Ishikawa (cell line): Measurements from ENCODE around the gene STRN3.

Experiments used
- CEBPB ChIP-seq: IDR thresholded peaks from 2 replicates; pipeline ENCODE4 v1.6.1; 2012
- CREB1 ChIP-seq: IDR thresholded peaks from 2 replicates; pipeline ENCODE4 v1.6.1; 2012; ENCODE audit warnings: low read depth
- EGR1 ChIP-seq: IDR thresholded peaks from 2 replicates; pipeline ENCODE4 v1.6.1; 2012
- EP300 ChIP-seq: IDR thresholded peaks from 2 replicates; pipeline ENCODE4 v1.6.1; 2012; ENCODE audit warnings: borderline replicate concordance
- FOXM1 ChIP-seq: IDR thresholded peaks from 2 replicates; pipeline ENCODE4 v1.6.1; 2012; ENCODE audit warnings: low read depth, borderline replicate concordance
- NFIC ChIP-seq: IDR thresholded peaks from 2 replicates; pipeline ENCODE4 v1.6.1; 2012
- RAD21 ChIP-seq: IDR thresholded peaks from 2 replicates; pipeline ENCODE4 v1.6.1; 2012; ENCODE audit warnings: low read depth
- TAF1 ChIP-seq: IDR thresholded peaks from 2 replicates; pipeline ENCODE4 v1.6.1; 2012; ENCODE audit warnings: low read depth, mild to moderate bottlenecking
- TCF12 ChIP-seq: IDR thresholded peaks from 2 replicates; pipeline ENCODE4 v1.6.1; 2012; ENCODE audit warnings: low read depth
- TEAD4 ChIP-seq: IDR thresholded peaks from 2 replicates; pipeline ENCODE4 v1.6.1; 2012
- YY1 ChIP-seq: IDR thresholded peaks from 2 replicates; pipeline ENCODE4 v1.6.1; 2012; ENCODE audit warnings: low read depth
- ZBTB7A ChIP-seq: IDR thresholded peaks from 2 replicates; pipeline ENCODE4 v1.6.1; 2012; ENCODE audit warnings: low read depth
- TF ChIP-seq, protein P1 (sequence below): IDR thresholded peaks from 2 replicates; pipeline ENCODE4 v1.6.1; 2012; ENCODE audit warnings: low read depth, mild to moderate bottlenecking
- TF ChIP-seq, protein P2 (sequence below): IDR thresholded peaks from 2 replicates; pipeline ENCODE4 v1.6.1; 2012
- TF ChIP-seq, protein P3 (sequence below): IDR thresholded peaks from 2 replicates; pipeline ENCODE4 v1.6.1; 2012

Gene STRN3

DNA sequence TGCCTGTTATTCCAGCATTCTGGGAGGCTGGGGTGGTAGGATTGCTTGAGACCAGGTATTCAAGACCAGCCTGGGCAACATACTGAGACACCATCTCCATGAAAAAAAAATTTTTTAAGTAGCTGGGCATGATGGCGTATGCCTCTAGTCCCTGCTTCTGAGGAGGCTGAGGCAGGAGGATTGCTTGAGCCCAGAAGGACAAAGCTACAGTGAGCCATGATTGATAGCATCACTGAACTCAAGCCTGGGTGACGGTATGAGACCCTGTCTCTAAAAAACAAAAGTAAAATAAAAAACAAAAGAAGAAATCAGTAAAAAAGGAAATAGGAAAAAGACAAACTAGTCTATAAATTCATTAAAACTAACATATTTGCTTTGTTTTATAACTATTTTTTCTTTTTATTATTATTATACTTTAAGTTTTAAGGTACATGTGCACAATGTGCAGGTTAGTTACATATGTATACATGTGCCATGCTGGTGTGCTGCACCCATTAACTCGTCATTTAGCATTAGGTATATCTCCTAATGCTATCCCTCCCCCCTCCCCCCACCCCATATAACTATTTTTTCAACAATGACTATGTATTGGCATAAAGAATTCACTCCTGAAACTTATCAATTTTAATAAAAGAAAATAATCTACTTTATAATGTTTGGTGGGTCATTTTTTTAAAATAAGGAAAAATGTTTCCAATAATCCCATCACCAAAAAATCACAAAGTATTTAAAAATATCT, 16.2 kb downstream of the STRN3 start:
- TF ChIP-seq, protein P1, sequence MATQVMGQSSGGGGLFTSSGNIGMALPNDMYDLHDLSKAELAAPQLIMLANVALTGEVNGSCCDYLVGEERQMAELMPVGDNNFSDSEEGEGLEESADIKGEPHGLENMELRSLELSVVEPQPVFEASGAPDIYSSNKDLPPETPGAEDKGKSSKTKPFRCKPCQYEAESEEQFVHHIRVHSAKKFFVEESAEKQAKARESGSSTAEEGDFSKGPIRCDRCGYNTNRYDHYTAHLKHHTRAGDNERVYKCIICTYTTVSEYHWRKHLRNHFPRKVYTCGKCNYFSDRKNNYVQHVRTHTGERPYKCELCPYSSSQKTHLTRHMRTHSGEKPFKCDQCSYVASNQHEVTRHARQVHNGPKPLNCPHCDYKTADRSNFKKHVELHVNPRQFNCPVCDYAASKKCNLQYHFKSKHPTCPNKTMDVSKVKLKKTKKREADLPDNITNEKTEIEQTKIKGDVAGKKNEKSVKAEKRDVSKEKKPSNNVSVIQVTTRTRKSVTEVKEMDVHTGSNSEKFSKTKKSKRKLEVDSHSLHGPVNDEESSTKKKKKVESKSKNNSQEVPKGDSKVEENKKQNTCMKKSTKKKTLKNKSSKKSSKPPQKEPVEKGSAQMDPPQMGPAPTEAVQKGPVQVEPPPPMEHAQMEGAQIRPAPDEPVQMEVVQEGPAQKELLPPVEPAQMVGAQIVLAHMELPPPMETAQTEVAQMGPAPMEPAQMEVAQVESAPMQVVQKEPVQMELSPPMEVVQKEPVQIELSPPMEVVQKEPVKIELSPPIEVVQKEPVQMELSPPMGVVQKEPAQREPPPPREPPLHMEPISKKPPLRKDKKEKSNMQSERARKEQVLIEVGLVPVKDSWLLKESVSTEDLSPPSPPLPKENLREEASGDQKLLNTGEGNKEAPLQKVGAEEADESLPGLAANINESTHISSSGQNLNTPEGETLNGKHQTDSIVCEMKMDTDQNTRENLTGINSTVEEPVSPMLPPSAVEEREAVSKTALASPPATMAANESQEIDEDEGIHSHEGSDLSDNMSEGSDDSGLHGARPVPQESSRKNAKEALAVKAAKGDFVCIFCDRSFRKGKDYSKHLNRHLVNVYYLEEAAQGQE = no peak
- TF ChIP-seq EP300 = no peak
- TF ChIP-seq, protein P2, sequence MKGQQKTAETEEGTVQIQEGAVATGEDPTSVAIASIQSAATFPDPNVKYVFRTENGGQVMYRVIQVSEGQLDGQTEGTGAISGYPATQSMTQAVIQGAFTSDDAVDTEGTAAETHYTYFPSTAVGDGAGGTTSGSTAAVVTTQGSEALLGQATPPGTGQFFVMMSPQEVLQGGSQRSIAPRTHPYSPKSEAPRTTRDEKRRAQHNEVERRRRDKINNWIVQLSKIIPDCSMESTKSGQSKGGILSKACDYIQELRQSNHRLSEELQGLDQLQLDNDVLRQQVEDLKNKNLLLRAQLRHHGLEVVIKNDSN = no peak
- no peak for TF ChIP-seq TCF12
- no peak for TF ChIP-seq NFIC
- no peak for TF ChIP-seq FOXM1
- no peak for TF ChIP-seq ZBTB7A
- no peak for TF ChIP-seq EGR1
- TF ChIP-seq, protein P3, sequence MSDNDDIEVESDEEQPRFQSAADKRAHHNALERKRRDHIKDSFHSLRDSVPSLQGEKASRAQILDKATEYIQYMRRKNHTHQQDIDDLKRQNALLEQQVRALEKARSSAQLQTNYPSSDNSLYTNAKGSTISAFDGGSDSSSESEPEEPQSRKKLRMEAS = no peak
- TF ChIP-seq YY1 = no peak
- no peak for TF ChIP-seq TAF1
- TF ChIP-seq CEBPB = no peak
- no peak for TF ChIP-seq RAD21
- TF ChIP-seq TEAD4 = no peak
- no peak for TF ChIP-seq CREB1

DNA sequence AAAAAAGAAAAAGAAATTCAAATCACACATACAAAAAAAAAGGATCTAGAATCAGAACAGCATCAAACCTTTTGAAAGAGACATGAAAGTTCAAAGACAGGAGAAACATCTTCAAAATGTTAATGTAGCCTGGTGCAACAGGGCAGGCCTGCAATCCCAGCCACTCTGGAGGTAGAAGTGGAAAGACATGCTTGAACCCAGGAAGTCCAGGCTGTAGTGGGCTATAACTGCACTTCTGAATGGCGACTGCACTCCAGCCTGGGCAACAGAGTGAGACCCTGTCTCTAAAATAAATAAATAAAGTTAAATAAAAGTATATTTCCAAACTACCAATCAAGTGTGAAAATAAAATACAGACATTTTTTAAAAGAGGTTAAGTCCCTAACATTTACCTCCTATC, 19.5 kb downstream of the STRN3 start:
- TF ChIP-seq, protein P3 = no peak
- TF ChIP-seq CEBPB (no peak), FOXM1 (no peak), CREB1 (no peak), ZBTB7A (no peak), YY1 (no peak), EP300 (no peak), TEAD4 (no peak), RAD21 (no peak), NFIC (no peak), EGR1 (no peak), TAF1 (no peak), TCF12 (no peak)
- TF ChIP-seq, protein P1 = no peak
- TF ChIP-seq, protein P2 = no peak

DNA sequence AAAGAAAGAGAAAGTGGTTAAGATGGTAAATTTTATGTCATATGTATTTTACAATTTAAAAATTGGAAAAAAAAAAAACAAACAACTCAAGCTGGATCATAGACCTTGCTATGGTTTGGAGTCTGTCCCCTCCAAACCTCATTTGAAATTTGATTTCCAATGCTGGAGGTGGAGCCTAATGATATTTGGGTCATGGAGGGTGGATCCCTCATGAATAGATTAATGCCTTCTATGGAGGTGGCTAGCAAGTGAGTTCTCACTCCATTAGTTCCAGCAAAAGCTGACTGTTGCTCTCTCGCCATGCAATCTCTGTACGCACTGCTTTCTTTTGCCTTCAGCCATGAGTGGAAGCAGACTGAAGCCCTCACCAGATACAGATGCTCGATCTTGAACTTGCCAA, 22.9 kb downstream of the STRN3 start:
- no peak for TF ChIP-seq ZBTB7A
- TF ChIP-seq NFIC = no peak
- TF ChIP-seq RAD21 = no peak
- TF ChIP-seq, protein P2 = no peak
- TF ChIP-seq EP300 = no peak
- TF ChIP-seq CEBPB = no peak
- no peak for TF ChIP-seq FOXM1

DNA sequence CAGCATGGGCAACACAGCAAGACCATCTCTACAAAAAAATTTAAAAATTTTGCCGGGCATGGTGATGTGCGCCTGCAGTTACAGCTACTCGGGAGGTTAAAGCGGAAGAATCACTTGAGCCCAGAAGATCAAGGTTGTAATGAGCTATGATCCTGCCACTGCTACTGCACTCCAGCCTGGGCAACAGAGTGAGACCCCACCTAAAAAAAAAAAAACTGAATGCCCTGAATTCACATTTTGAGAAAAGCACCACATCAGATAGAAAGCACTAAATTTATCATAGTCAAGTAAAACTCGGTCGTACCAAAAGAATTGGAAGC, 24.9 kb downstream of the STRN3 start:
- TF ChIP-seq, protein P3 = no peak
- TF ChIP-seq ZBTB7A = no peak
- TF ChIP-seq CREB1 = no peak
- TF ChIP-seq FOXM1 = no peak
- TF ChIP-seq, protein P2 = no peak
- no peak for TF ChIP-seq TEAD4
- TF ChIP-seq CEBPB = no peak
- no peak for TF ChIP-seq NFIC
- TF ChIP-seq TAF1 = no peak
- TF ChIP-seq RAD21 = no peak
- TF ChIP-seq EP300 = no peak
- no peak for TF ChIP-seq YY1
- TF ChIP-seq TCF12 = no peak
- TF ChIP-seq EGR1 = no peak
- TF ChIP-seq, protein P1 = no peak
